ENCODE data around the gene ECHS1. TPM values are rescaled to one million over a fixed set of nuclear protein-coding genes. Genes with fewer than 3 reads are reported as not detected.

Gene ECHS1
- total and polyA plus RNA-seq, 9 of the 15 experiments (the other 6 are each of a cell fraction or from before 2014, with no cell fraction given): 16.6 to 100 (median 68.1) TPM

DNA sequence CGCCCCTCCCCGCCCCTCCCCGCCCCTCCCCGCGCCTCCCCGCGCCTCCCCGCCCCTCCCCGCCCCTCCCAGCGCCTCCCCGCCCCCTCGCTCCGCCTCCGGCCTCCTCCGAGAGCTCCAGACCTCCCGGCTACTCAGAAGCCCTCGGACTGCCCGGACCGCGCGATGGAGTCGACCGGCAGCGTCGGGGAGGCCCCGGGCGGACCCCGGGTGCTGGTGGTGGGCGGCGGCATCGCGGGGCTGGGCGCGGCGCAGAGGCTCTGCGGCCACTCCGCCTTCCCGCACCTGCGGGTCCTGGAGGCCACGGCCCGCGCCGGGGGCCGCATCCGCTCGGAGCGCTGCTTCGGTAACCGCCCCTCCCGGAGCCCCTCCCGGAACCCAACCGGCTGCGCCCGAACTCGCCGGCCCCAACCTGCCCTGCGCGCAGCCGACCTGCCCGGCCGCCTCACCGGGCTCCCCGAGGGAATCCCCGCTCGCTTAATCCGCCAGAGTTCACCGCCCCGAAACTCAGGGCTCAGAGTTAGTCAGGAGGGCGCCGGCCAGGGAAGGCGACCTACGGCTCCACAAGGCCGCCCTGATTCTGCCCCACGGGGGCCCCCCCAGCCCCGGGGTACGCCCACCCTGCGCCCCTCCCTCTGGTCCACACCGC is 6.1 kb upstream of the ECHS1 start, which contains the start of gene PAOX:
Gene PAOX, plus strand, starts transcription at position 111 of the 649 bp plus-strand sequence. Its CDS starts 55 bp downstream, at position 166.
- CTCF ChIA-PET (ENCODE audit: low intra/inter-chr PET ratio): no interaction called here
- POLR2A ChIA-PET: interaction anchor here (0.7 to 0.8 kb wide), 2 partner anchors 11 to 445 kb away, joined by 4 read pairs; no protein-coding TSS in a partner anchor
- Histone ChIP-seq H3K4me1 (replicated peaks in 1 of 2; ENCODE audit: control insufficient read depth in 2 of 2, insufficient read depth in 2 of 2, low read length in 2 of 2) (peaks cover 7 to 37% of the 10 kb centered on the region in 2 experiments; a peak in 3 of 5 replicates), H3K9me3 (replicated peaks; ENCODE audit: control insufficient read depth, insufficient read depth, low read depth, low read length) (no peaks in the 10 kb centered on the region), H3K27ac (ENCODE audit: extremely low read depth, low read depth, low read length) (peak within 1 kb of the TSS; percentile 30; the same call in 2 of the 3 replicates), H2AFZ (ENCODE audit: low read depth, low read length) (peak within 1 kb of the TSS; percentile 87), H3K4me2 (ENCODE audit: insufficient read depth, low read length) (peak within 1 kb of the TSS; percentile 86), H3K9me1 (ENCODE audit: control insufficient read depth, insufficient read depth, low read length) (no peaks in the 10 kb centered on the region), H4K20me1 (replicated peaks; ENCODE audit: control insufficient read depth, insufficient read depth, low read length) (no peaks in the 10 kb centered on the region), H3K79me2 (ENCODE audit: control insufficient read depth, insufficient read depth, low read length) (no peaks in the 10 kb centered on the region; the same call in 2 of the 3 replicates), H3K36me3 (ENCODE audit: control insufficient read depth, insufficient read depth, low read length) (no peaks in the 10 kb centered on the region), H3K27me3 (ENCODE audit: control insufficient read depth in 2 of 2, insufficient read depth in 2 of 2, low read length in 2 of 2) (no peaks in the 10 kb centered on the region), H3K4me3 (peak within 1 kb of the TSS; percentile 58), H3K9ac (ENCODE audit: insufficient read depth in 1 of 2, low read depth in 2 of 2, low read length in 2 of 2) (peak within 1 kb of the TSS; percentile 49 to 92; a peak in 3 of 4 replicates)
- no TSS peak for BruUV-seq (replicated peaks)
- in situ Hi-C loops (cut with MboI) (no loop called here), intact Hi-C loops (cut with micrococcal nuclease) (no loop called here)
- FAIRE-seq (no peak), ATAC-seq (peak; percentile 81), DNase-seq (ENCODE audit: extremely low read depth in 1 of 4, low spot score in 3 of 4) (peak; percentile 71 to 85 (median 80))
- 0% methylated on average over 13 of the region's 78 CpGs for WGBS (ENCODE audit: insufficient coverage, low coverage, missing lambda C conversion rate)
- TF ChIP-seq NONO (IDR thresholded peaks at IDR 0.05; ENCODE audit: low read depth in 2 of 2, low read length in 1 of 2) (peak; percentile 45 to 60; a peak in 3 of 4 replicates), MAZ (CRISPR knock-in tag; conservative IDR thresholded peaks at IDR 0.05 in 1 of 2, IDR thresholded peaks at IDR 0.05 in 1 of 2) (peak; percentile 3 to 20; a peak in 1 of 4 replicates), CTBP1 (IDR thresholded peaks at IDR 0.05; ENCODE audit: borderline replicate concordance) (peak; percentile 15; the same call in 1 of the 2 replicates), WHSC1 (IDR thresholded peaks at IDR 0.05; ENCODE audit: low read length) (no peak), ZNF436 (CRISPR knock-in tag; IDR thresholded peaks at IDR 0.05) (no peak), ZBTB7A (IDR thresholded peaks at IDR 0.05; ENCODE audit: borderline replicate concordance, control insufficient read depth, low read depth, low read length) (peak; percentile 55; the same call in 1 of the 2 replicates), TAF1 (IDR thresholded peaks at IDR 0.05; ENCODE audit: control insufficient read depth, extremely low read depth, insufficient read depth, low read length, severe bottlenecking) (peak; percentile 62), GATAD2B (IDR thresholded peaks at IDR 0.05; ENCODE audit: borderline replicate concordance) (peak; percentile 39; the same call in 1 of the 2 replicates), ZFX (CRISPR knock-in tag; IDR thresholded peaks at IDR 0.05) (peak; percentile 58), PHF8 (IDR thresholded peaks at IDR 0.05; ENCODE audit: borderline replicate concordance, low read length) (peak; percentile 64; the same call in 1 of the 2 replicates), RFX7 (CRISPR knock-in tag; IDR thresholded peaks at IDR 0.05) (no peak), SMAD4 (CRISPR knock-in tag; conservative IDR thresholded peaks at IDR 0.05) (no peak), TBP (optimal IDR thresholded peaks at IDR 0.05; ENCODE audit: low read depth, low read length) (peak; percentile 11), CXXC5 (CRISPR knock-in tag; IDR thresholded peaks at IDR 0.05) (peak; percentile 5; the same call in 1 of the 2 replicates), CTCF (IDR thresholded peaks at IDR 0.05 in 2 of 3, conservative IDR thresholded peaks at IDR 0.05 in 1 of 3; ENCODE audit: insufficient read depth in 2 of 3, low read depth in 1 of 3, low read length in 3 of 3) (no peak), CCNT2 (IDR thresholded peaks at IDR 0.05; ENCODE audit: borderline replicate concordance, extremely low read depth, insufficient read length, low read depth, low read length) (peak; percentile 56)
- TF ChIP-seq, protein P1, sequence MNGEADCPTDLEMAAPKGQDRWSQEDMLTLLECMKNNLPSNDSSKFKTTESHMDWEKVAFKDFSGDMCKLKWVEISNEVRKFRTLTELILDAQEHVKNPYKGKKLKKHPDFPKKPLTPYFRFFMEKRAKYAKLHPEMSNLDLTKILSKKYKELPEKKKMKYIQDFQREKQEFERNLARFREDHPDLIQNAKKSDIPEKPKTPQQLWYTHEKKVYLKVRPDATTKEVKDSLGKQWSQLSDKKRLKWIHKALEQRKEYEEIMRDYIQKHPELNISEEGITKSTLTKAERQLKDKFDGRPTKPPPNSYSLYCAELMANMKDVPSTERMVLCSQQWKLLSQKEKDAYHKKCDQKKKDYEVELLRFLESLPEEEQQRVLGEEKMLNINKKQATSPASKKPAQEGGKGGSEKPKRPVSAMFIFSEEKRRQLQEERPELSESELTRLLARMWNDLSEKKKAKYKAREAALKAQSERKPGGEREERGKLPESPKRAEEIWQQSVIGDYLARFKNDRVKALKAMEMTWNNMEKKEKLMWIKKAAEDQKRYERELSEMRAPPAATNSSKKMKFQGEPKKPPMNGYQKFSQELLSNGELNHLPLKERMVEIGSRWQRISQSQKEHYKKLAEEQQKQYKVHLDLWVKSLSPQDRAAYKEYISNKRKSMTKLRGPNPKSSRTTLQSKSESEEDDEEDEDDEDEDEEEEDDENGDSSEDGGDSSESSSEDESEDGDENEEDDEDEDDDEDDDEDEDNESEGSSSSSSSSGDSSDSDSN (IDR thresholded peaks at IDR 0.05; ENCODE audit: borderline replicate concordance in 1 of 2, low read depth in 2 of 2, low read length in 2 of 2): peak in 1 of 2 experiments; percentile 76; a peak in 2 of 4 replicates
